SK-N-SH treated with all-trans-retinoic acid at 6 μM for 48 hours (cell line): ENCODE measurements around the gene AUH.

Experiments
- ATAC-seq: fragments of 200-7000 bp; cut with Tn5 transposase; 3 replicates; pipeline ENCODE4 v1.9.1; 2020; ENCODE audit warnings: mild to moderate bottlenecking, moderate library complexity
- ARNTL ChIP-seq: fragments of 450-650 bp; formaldehyde crosslinking; IDR thresholded peaks from 2 replicates; pipeline ENCODE4 v1.5.0; 2020; ENCODE audit warnings: low read depth, mild to moderate bottlenecking, moderate library complexity, borderline replicate concordance
- BACH2 ChIP-seq: fragments of 250-450 bp; sonication (Bioruptor Pico); IDR thresholded peaks from 2 replicates; pipeline ENCODE4 v1.9.0; 2021; ENCODE audit warnings: mild to moderate bottlenecking, borderline replicate concordance
- CREB5 ChIP-seq: fragments of 250-450 bp; sonication (Bioruptor Pico); IDR thresholded peaks from 2 replicates; pipeline ENCODE4 v1.5.1; 2020; ENCODE audit warnings: low read depth, mild to moderate bottlenecking, moderate library complexity
- CSDC2 ChIP-seq: fragments of 250-450 bp; sonication (Bioruptor Pico); IDR thresholded peaks from 2 replicates; pipeline ENCODE4 v1.5.0; 2020; ENCODE audit warnings: mild to moderate bottlenecking, moderate library complexity
- ESRRG ChIP-seq: fragments of 250-450 bp; sonication (Bioruptor Pico); IDR thresholded peaks from 2 replicates; pipeline ENCODE4 v1.6.1; 2021; ENCODE audit warnings: mild to moderate bottlenecking
- GLIS3 ChIP-seq: fragments of 250-450 bp; sonication (Bioruptor Pico); IDR thresholded peaks from 2 replicates; pipeline ENCODE4 v1.5.0; 2020; ENCODE audit warnings: mild to moderate bottlenecking, moderate library complexity
- ISL1 ChIP-seq: fragments of 250-450 bp; sonication (Bioruptor Pico); IDR thresholded peaks from 2 replicates; pipeline ENCODE4 v2.1.2; 2022; ENCODE audit warnings: mild to moderate bottlenecking, moderate library complexity
- OSR1 ChIP-seq: fragments of 250-450 bp; sonication (Bioruptor Pico); IDR thresholded peaks from 2 replicates; pipeline ENCODE4 v1.8.0; 2022; ENCODE audit warnings: moderate library complexity, mild to moderate bottlenecking, inconsistent platforms
- PPARA ChIP-seq: fragments of 250-450 bp; sonication (Bioruptor Pico); IDR thresholded peaks from 2 replicates; pipeline ENCODE4 v1.5.0; 2020; ENCODE audit warnings: mild to moderate bottlenecking, borderline replicate concordance
- RARB ChIP-seq: fragments of 250-450 bp; sonication (Bioruptor Pico); IDR thresholded peaks from 2 replicates; pipeline ENCODE4 v1.8.0; 2021; ENCODE audit warnings: mild to moderate bottlenecking, moderate library complexity
- TCF4 ChIP-seq: fragments of 250-450 bp; sonication (Bioruptor Pico); IDR thresholded peaks from 2 replicates; pipeline ENCODE4 v1.8.0; 2021; ENCODE audit warnings: mild to moderate bottlenecking, moderate library complexity, borderline replicate concordance
- TOX ChIP-seq: fragments of 250-450 bp; sonication (Bioruptor Pico); IDR thresholded peaks from 2 replicates; pipeline ENCODE4 v1.8.0; 2021; ENCODE audit warnings: mild to moderate bottlenecking, moderate library complexity, borderline replicate concordance
- TSHZ2 ChIP-seq: fragments of 250-450 bp; sonication (Bioruptor Pico); IDR thresholded peaks from 2 replicates; pipeline ENCODE4 v1.5.0; 2020; ENCODE audit warnings: mild to moderate bottlenecking, moderate library complexity
- ZC3H10 ChIP-seq: fragments of 250-450 bp; sonication (Bioruptor Pico); IDR thresholded peaks from 2 replicates; pipeline ENCODE4 v1.5.1; 2021; ENCODE audit warnings: mild to moderate bottlenecking, moderate library complexity
- ZFP3 ChIP-seq: fragments of 250-450 bp; sonication (Bioruptor Pico); IDR thresholded peaks from 2 replicates; pipeline ENCODE4 v1.5.0; 2020; ENCODE audit warnings: mild to moderate bottlenecking, moderate library complexity
- ZFP30 ChIP-seq: fragments of 450-650 bp; formaldehyde crosslinking; IDR thresholded peaks from 2 replicates; pipeline ENCODE4 v1.5.0; 2022; ENCODE audit warnings: mild to moderate bottlenecking, moderate library complexity
- ZNF8 ChIP-seq: fragments of 450-650 bp; formaldehyde crosslinking; IDR thresholded peaks from 2 replicates; pipeline ENCODE4 v1.5.0; 2020; ENCODE audit warnings: mild to moderate bottlenecking, moderate library complexity
- TF ChIP-seq, protein P1 (sequence below): fragments of 250-450 bp; sonication (Bioruptor Pico); IDR thresholded peaks from 2 replicates; pipeline ENCODE4 v1.8.0; 2021; ENCODE audit warnings: low read depth, mild to moderate bottlenecking, moderate library complexity, borderline replicate concordance
- TF ChIP-seq, protein P2 (sequence below): fragments of 250-450 bp; sonication (Bioruptor Pico); IDR thresholded peaks from 2 replicates; pipeline ENCODE4 v1.5.1; 2021; ENCODE audit warnings: mild to moderate bottlenecking, moderate library complexity
- TF ChIP-seq, protein P3 (sequence below): fragments of 250-450 bp; sonication (Bioruptor Pico); IDR thresholded peaks from 2 replicates; pipeline ENCODE4 v1.8.0; 2020; ENCODE audit warnings: mild to moderate bottlenecking, moderate library complexity, borderline replicate concordance

Gene AUH

DNA sequence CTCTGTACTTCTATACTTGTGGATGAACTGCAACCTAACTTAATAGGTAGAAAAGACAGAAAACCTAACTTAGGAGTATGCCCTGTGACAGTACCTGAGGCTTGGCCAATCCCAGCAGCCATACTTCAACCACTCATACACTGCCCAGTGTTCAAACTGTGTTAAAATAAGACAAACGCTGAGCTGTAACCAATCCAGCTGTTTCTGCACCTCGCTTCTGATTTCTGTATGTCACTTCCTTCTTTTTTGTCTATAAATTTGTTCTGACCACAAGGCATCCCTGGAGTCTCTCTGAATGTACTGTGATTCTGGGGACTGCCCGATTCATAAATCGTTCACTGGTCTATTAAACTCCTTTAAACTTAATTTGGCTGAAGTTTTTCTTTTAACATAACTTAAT lies 41.4 kb downstream of the AUH start:
- ATAC-seq: no peak
- TF ChIP-seq PPARA: no peak
- no peak for TF ChIP-seq ESRRG (CRISPR knock-in tag)
- TF ChIP-seq ZFP3 (CRISPR knock-in tag): no peak
- no peak for TF ChIP-seq BACH2
- TF ChIP-seq ZNF8 (CRISPR knock-in tag): no peak
- no peak for TF ChIP-seq ZC3H10 (CRISPR knock-in tag)
- no peak for TF ChIP-seq GLIS3 (CRISPR knock-in tag)
- TF ChIP-seq OSR1 (CRISPR knock-in tag): no peak
- TF ChIP-seq, protein P1, sequence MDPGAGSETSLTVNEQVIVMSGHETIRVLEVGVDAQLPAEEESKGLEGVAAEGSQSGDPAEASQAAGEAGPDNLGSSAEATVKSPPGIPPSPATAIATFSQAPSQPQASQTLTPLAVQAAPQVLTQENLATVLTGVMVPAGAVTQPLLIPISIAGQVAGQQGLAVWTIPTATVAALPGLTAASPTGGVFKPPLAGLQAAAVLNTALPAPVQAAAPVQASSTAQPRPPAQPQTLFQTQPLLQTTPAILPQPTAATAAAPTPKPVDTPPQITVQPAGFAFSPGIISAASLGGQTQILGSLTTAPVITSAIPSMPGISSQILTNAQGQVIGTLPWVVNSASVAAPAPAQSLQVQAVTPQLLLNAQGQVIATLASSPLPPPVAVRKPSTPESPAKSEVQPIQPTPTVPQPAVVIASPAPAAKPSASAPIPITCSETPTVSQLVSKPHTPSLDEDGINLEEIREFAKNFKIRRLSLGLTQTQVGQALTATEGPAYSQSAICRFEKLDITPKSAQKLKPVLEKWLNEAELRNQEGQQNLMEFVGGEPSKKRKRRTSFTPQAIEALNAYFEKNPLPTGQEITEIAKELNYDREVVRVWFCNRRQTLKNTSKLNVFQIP (CRISPR knock-in tag): no peak
- TF ChIP-seq, protein P2, sequence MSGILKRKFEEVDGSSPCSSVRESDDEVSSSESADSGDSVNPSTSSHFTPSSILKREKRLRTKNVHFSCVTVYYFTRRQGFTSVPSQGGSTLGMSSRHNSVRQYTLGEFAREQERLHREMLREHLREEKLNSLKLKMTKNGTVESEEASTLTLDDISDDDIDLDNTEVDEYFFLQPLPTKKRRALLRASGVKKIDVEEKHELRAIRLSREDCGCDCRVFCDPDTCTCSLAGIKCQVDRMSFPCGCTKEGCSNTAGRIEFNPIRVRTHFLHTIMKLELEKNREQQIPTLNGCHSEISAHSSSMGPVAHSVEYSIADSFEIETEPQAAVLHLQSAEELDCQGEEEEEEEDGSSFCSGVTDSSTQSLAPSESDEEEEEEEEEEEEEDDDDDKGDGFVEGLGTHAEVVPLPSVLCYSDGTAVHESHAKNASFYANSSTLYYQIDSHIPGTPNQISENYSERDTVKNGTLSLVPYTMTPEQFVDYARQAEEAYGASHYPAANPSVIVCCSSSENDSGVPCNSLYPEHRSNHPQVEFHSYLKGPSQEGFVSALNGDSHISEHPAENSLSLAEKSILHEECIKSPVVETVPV: no peak

DNA sequence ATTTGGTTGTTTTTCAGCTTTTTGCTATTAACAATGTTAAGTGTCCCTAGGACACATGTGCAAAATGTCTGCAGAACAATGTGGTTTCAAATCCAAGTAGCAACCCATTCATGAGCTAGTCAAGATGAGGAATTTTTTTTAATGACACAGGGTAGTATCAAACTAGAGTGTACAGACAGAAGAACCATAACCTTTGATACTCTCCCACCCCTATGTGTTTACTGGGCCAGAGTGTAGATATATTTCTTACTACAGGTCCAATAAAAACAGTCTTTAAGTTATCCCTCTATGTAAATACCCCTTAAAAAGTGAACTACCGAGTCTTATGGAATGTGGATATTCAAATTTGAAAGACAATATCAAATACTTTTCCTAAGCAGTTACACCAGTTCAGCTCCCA lies 45.6 kb downstream of the AUH start:
- no peak for TF ChIP-seq ZFP30 (CRISPR knock-in tag)
- no peak for TF ChIP-seq CREB5 (CRISPR knock-in tag)
- TF ChIP-seq CSDC2 (CRISPR knock-in tag): no peak
- TF ChIP-seq, protein P3, sequence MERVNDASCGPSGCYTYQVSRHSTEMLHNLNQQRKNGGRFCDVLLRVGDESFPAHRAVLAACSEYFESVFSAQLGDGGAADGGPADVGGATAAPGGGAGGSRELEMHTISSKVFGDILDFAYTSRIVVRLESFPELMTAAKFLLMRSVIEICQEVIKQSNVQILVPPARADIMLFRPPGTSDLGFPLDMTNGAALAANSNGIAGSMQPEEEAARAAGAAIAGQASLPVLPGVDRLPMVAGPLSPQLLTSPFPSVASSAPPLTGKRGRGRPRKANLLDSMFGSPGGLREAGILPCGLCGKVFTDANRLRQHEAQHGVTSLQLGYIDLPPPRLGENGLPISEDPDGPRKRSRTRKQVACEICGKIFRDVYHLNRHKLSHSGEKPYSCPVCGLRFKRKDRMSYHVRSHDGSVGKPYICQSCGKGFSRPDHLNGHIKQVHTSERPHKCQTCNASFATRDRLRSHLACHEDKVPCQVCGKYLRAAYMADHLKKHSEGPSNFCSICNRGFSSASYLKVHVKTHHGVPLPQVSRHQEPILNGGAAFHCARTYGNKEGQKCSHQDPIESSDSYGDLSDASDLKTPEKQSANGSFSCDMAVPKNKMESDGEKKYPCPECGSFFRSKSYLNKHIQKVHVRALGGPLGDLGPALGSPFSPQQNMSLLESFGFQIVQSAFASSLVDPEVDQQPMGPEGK (CRISPR knock-in tag): no peak
- TF ChIP-seq OSR1 (CRISPR knock-in tag): no peak
- TF ChIP-seq, protein P2: no peak
- TF ChIP-seq GLIS3 (CRISPR knock-in tag): no peak
- no peak for TF ChIP-seq ZC3H10 (CRISPR knock-in tag)
- TF ChIP-seq RARB: no peak
- no peak for TF ChIP-seq PPARA
- no peak for TF ChIP-seq BACH2
- TF ChIP-seq, protein P1 (CRISPR knock-in tag): no peak
- no peak for TF ChIP-seq ZFP3 (CRISPR knock-in tag)
- TF ChIP-seq TCF4 (CRISPR knock-in tag): no peak
- TF ChIP-seq TOX: no peak
- TF ChIP-seq TSHZ2: no peak
- TF ChIP-seq ZNF8 (CRISPR knock-in tag): no peak
- TF ChIP-seq ESRRG (CRISPR knock-in tag): no peak
- TF ChIP-seq ARNTL (CRISPR knock-in tag): no peak
- no peak for TF ChIP-seq ISL1 (CRISPR knock-in tag)
- no peak for ATAC-seq
